ENCODE data around the gene PELI3. TPM values are rescaled to one million over a fixed set of nuclear protein-coding genes. Genes with fewer than 3 reads are reported as not detected.
"Not testable (repeated sequence)": the region's sequence is repeated elsewhere in the genome, so short reads cannot be mapped to it uniquely, and the experiment has no call there.

Gene PELI3
- total RNA-seq, 1 donor from 2014 or later = 5.0 TPM

DNA sequence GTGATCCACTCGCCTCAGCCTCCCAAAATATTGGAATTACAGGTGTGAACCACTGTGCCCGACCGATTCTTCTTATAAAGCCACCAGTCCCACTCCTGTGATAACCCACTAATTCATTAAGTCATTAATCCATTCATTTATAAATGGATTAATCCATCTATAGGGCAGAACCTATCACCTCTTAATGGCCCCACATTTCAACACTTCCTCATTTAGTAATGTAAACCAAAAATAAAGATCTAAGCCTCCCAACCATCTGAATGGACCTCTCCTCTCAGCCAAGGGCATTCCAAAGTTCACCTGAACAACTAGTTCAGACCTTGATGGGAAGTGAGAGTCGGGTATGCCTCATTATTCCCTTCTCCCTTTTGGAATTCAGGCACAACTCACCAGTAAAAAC lies 18.2 kb upstream of the PELI3 start:
- no peak for DNase-seq

DNA sequence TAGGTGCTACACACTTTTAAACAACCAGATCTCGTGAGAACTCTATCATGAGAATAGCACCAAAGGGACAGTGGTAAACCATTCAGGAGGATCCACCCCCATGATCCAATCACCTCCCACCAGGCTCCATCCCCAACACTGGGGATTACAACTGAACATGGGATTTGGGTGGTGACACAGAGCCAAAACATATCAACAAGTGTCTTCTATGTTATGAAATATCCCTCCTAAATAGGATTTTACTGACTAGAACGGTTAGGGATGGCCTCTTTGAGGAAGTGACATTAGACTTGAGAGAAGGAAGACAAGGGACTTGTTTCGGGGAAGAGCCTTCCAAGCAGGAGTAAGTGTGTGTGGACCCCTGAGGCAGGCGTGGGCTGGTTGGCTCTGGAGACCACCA lies 16.1 kb upstream of the PELI3 start:
- no peak for DNase-seq

DNA sequence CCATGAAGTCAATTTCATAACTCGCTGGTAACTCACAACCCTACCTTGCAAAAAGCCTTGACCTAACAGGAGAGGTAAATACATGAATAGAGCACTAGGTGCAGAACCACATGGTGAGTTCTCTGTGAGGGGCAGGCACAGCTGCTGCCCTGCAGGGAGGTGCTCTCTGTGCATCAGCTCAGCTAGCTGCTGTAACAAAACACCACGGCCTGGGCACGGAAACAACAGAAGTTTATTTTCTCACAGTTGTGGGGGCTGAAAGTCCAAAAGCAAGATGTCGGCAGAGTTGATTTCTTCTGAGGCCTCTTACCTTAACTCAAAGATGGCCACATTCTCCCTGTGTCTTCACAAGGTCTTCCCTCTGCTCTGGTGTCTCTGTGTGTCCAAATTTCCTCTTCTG lies 15.0 kb upstream of the PELI3 start:
- no peak for DNase-seq

DNA sequence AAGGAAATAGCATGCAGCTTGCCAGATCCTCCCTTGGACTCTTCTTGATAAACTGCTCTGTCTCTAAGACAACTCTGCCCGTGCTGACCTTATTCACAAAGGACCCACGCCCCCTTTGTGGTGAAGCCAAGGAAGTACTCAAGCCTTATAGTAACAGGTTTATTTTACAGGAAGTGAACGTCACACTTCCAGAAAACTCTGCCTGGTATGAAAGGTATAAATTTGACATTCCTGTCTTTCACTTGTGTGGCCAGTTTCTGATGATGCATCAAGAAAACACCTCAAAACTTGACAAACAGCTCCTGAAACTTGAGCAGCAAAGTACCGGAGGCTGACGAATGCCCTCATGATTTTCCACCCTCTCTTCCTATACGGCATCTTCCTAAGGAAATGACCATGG lies 12.5 kb upstream of the PELI3 start:
- DNase-seq = no peak

DNA sequence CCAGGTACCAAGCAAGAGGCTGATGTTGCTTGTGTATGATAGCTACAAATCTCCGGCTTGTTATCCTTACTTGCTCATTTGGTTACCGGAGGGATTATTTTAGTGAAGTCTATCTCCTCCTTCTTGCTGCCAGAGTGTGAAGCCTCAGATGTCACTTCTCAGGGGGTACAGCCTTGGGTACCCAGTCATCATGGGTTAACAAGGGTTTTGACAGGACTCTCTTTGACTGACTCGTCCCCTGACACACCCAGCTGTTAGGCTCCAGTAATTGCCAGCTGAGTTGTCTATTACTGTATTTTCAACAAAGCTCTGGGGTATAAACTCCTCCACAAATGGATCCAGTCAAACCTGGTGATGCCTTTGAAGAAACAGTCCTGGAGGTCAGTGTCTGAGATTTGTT lies 11.9 kb upstream of the PELI3 start:
- no peak for DNase-seq

DNA sequence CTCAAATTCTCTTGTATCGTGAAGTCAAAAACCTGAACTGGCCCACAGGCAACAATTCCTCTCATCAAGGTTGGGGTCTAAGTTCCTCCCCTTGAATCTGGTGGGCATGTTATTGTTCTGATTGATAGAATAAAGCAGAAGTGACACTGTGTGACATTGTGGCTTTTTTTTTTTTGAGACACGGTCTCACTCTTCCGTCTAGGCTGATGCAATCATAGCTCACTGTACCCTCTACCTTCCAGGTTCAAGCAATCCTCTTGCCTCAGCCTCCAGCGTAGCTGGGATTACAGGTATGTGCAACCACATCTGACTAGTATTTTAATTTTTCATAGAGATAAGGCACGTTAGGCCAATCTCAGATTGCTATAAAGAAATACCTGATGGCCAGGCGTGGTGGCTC lies 8.9 kb upstream of the PELI3 start:
- DNase-seq = no peak

DNA sequence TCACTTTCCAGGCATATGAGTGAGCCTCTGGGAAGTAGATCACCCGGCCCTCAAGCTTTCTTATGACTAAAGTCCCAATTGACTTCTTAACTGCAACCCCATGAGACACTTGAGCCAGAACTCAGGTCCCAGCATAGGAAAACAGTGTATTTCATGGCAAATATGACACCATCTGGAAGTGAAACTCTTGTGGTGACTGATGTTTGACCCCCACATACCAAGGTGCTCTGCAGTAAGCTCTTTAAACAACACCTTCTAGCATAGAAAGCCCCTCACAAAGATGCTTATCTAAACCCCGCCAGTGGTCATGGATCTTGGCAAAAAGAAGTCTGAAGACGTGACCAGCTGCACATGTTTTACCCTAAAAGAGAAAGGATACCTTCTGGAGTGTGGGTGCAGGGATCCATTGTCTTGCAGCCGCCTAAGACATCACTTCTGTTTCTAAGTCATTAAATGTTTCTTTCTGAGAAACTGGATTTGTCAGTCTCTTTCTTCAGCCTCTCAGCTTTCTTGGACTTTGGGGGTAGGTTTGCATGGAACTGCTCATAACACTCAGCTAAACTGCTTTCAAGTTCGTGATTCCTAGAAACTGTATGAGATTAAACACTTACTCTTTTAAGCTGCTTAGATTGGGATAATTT lies 7.4 kb upstream of the PELI3 start:
- DNase-seq = no peak

DNA sequence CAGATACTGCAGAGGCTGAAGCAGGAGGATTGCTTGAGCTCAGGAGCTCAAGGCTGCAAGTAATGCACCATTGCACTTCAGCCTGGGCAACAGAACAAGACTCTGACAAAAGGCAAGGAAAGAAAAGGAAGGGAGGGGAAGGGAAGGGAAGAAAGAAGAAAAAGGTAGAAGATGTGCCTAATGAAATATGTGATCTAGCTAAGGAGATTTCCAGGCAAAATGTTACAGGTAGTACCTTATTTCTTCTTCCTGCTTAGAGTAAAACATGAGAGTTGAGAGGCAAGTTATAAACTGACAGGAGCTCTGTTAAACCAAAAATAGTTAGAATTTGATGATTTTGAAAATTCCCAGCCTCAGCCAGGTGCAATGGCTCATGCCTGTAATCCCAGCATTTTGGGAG lies 4.7 kb upstream of the PELI3 start:
- DNase-seq = no peak

DNA sequence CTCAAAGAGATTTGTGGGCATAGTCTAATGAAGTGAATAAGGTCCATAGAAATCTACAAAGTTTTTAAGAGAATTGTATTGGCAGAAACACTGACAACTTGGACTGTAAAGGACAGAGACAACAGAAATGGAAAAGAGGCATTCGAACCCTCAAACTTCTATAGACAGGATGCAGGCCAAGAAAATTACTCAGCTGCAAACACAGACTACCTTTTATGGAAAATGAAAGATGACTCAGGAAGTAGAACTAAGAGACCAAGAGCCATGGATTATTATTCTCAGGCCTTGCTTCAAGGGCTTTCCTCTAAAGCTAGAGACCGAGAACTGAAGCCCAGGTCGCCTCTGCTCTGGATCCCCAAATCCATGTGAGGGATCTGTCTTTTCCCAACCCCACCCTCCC lies 3.8 kb upstream of the PELI3 start:
- no peak for DNase-seq

DNA sequence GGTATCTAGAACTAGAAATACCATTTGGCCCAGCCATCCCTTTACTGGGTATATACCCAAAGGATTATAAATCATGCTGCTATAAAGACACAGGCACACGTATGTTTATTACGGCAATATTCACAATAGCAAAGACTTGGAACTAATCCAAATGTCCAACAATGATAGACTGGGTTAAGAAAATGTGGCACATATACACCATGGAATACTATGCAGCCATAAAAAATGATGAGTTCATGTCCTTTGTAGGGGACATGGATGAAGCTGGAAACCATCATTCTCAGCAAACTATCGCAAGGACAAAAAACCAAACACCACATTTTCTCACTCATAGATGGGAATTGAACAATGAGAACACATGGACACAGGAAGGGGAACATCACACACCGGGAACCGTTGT lies 2.6 kb upstream of the PELI3 start:
- not testable (repeated sequence) for DNase-seq

DNA sequence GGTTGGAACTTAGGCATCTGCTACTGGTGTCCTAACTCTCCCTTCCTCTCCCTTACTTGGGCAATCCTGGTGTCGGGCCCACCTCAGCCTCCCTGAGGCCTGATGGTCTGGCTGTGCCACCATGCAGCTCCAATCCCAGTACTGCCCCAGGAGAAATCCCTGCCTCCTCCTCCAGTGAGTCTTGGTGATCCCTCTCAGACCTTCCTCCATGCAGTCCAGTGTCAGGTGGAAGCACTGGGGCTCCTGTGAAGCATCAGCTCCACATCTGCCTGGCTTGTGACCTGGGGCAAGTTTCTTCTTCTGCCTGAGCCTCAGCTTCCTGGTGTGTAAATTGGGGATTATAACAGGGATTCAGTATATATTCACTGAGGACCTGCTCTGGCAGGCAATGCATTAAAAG lies 1.8 kb upstream of the PELI3 start:
- DNase-seq = no peak

DNA sequence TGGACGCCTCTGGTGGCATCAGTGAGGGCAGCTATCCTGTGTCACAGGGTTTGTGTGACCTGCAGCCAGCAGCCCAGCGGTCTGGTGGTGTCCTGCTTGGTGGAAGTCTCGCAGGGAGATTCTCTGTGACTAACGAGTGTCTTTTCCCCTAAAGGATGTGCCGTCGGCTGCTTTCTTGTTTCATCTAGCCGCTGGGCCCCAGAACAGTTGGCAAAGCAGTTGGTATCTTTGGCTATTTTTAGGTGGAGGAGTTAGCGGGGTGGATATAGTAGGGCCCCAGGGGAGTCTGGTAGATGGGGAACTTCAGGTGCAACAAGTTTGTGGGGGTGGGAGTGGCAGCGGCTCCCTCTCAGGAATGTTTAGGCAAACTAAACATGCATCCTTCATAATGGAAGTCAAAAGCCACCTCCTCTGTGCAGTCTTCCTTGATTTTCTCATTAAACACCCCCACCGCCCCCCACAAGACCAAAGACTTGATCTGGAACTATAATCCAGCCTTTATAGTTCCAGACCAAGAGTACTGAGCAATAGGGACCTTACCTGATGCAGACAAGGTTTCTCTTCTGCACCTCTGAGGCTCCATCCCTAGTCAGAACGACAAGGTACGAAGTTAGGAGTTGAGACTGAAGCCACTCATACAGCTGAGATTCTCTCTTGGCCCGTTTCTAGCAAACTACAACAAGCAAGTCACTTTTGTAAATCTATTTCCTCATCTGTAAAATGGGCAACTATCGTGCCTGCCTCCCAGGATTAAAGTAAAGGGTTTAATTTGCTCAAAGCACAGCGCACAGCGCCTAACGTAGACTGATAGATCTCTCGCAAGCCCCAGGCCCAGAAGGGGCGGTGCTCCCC lies 1.1 kb upstream of the PELI3 start:
- DNase-seq = no peak

DNA sequence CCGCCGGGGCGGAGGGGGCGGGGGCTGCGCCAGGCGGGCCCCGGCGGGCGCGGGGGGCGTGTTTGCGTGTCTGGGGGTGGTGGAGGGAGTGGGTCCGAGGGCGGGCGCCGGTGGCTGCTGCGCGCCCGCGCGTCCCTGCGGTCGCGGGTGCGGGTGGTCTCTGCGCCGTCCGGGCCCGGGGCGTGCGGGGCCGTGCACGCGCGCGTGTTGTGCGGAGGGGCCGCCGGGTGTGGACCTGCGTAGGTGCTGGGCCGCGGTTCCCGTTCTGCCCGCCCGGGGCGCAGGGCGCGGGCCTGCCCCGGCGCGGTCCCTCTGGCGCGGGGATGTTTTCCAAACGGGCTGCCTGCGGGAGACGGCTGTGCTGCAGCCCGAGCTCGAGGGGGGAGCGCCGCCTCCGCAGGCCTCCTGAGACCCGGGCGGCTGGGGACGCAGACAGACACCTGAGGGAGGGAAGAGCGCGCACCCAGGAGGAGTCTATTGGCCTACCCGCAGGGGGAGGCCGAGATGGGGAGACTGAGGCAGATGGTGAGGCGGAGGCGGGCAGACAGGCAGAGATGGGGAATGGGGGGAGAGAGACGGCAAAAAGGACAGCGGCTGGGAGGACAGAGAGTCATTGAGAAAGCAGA lies 442 bp downstream of the PELI3 start:
- no peak for DNase-seq

DNA sequence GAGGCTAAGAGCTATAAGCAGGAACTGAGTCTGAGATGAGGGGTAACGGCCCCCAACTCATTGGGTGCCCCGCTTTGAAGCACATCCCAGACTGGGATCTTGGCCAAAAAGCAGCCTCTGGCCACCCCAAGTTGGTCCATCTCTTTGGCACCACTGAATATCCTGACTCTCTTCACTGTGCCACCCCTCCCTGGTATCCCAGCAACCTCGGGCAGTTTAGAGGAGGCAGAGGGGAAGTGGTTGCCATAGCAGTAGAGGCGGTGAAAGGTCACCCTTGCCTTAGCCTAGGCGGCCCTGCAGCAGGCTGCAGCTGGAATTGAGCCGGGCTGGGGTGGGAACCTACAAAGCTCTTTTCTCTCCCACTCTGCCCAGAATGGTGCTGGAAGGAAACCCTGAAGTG lies 1.1 kb downstream of the PELI3 start:
- DNase-seq = no peak

DNA sequence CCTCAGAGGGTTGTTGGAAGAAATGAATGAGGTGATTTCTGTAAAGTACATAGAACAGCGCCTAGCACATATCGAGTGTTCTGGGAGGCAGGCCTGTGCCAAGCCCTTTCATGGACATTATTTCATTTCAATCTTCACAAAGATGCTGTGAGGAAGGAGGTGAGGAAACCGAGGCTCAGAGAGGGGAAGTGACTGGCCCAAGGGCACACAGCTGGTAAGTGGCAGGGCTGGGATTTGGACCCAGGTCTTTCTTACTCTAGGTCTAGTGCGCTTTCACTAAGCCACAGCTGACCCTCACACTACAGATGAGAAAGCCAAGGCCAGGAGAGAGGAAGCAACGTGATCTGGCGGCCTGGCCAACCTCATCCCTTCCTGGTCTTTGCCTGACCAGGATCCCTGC lies 2.0 kb downstream of the PELI3 start:
- DNase-seq = no peak

DNA sequence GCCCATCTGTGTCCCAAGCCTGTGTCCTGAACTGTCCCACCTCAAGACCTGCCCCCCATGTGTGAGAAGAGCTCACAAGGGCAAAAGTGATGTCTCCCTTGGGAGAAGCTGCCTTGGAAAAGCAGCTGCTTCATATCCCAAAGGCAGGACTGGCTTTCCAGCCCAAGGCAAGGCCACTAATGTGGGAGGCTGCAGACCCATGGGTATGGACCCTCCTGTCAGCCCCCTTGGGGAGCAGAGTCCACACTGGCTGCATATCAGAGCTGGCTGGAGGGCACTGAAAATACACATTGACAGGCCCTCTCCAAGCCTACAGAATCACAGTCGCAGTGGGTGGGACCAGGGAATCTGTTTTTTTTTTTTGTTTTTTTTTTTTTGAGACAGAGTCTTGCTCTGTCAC lies 2.7 kb downstream of the PELI3 start:
- no peak for DNase-seq

DNA sequence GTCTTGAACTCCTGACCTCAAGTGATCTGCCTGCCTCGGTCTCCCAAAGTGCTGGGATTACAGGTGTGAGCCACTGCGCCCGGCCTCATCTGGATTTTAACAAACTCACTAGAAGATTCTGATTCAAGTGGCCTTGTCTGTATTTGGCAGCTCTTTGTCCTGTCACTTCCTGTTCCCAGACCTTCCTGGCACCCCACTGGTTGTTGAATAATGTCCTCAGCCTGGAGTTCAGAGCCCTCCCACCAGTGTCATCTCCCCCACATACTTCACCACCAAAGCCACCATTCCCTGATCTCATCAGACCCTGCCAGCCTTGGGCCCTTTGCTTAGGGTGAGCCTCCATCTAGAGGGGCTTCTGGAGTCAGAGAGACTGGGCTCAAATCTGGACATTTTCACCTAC lies 3.3 kb downstream of the PELI3 start:
- no peak for DNase-seq

DNA sequence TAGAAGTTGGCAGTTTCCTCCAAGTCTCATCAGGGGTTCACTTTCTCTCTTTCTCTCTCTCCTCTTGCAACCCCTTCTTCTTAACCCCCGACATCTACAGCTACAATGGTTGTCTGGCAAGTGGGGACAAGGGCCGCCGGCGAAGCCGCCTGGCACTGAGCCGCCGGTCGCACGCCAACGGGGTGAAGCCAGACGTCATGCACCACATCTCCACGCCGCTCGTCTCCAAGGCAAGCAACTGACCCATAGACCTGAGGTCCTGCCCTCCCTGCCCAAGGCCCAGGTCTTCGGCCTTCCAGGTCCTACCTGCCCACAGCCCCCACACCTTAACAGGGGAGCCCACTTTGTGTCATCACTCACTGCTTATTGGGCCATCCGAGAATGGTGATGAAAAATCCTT lies 4.4 kb downstream of the PELI3 start:
- no peak for DNase-seq

DNA sequence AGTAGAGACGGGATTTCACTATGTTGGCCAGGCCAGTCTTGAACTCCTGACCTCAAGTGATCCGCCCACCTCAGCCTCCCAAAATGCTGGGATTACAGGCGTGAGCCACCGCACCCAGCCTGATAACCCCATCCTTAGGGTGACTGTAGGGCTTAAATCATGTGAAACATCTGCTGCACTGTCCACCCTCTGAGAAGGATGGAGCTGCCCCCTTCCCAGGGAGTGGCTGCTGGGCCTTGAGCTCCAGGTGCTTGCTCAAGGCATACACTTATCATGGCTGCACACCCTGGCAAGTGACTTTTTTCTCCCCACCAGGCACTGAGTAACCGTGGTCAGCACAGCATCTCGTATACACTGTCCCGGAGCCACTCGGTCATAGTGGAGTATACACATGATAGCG lies 5.3 kb downstream of the PELI3 start:
- no peak for DNase-seq

DNA sequence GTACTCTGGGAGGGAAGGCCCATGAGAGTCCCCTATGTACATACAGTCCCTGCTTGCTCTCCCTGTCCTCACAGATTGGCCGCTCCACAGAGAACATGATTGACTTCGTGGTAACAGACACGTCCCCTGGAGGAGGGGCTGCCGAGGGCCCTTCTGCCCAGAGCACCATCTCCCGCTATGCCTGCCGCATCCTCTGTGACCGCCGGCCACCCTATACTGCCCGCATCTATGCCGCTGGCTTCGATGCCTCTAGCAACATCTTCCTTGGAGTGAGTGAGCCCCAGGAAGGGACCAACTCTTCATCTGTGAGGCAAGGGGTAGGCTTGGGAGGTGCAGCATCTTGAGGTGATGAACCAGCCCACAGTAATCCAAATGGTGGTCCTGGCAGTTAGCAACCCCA lies 6.5 kb downstream of the PELI3 start:
- DNase-seq = no peak

DNA sequence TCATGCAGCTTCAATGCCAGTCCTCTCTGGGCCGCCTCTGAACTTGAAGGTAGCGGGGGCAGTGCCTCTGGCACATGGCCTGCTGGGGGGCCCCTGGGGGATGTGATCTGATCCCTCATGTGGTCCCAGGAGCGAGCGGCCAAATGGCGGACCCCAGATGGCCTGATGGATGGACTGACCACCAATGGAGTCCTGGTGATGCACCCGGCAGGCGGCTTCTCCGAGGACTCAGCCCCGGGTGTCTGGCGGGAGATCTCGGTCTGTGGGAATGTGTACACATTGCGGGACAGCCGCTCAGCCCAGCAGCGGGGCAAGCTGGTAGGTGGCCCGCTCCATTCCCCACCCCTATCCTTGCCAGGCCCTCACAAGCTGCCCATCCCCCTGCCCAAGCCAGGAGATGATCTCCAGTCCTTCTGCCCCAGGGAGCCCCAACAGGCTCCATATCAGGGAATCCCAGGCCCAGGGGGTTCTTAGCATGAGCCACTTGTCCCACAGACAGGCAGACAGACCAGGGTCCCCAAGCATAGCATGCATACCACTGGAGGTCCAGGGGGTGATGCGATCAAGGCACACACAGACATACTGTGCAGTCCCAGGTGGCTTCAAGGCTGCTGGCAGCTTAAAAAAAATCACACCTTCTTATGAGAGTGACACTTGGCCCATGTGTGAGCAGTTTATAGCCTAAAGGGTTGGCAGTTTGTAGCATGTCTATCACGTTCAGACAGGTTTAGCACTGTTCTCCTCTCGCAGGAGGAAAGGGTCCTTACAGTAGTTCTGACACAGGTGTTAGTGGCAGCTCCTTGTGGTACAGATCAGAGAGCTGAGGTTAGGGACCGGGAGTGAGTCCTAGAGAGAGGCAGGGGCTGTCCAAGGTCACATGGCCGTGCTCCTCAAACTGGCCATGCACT lies 7.2 kb downstream of the PELI3 start:
- DNase-seq = peak; percentile 9

DNA sequence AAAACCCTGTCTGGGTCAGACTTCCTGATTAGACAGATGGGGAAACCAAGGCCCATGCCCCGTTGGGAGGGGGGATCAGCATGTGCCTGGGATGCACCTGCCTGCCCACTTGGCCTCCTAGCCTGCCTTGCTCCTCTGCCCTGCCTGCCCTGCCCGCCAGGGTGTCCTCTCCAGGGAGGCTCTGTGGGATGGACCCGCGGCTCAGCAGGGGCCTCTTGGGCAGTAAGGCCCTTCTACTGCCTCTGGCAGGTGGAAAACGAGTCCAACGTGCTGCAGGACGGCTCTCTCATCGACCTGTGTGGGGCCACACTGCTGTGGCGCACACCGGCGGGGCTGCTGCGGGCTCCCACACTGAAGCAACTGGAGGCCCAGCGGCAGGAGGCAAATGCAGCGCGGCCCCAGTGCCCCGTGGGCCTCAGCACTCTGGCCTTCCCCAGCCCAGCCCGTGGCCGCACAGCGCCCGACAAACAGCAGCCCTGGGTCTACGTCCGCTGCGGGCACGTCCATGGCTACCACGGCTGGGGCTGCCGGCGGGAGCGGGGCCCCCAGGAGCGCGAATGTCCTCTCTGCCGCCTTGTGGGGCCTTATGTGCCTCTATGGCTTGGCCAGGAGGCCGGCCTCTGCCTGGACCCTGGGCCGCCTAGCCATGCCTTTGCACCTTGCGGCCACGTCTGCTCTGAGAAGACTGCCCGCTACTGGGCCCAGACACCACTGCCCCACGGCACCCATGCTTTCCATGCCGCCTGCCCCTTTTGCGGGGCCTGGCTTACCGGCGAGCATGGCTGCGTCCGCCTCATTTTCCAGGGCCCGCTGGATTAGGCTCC lies 8.9 kb downstream of the PELI3 start:
- DNase-seq = no peak

Data from skin of body (tissue), 2 donors.